ENCODE data around the gene IGIP.

DNA sequence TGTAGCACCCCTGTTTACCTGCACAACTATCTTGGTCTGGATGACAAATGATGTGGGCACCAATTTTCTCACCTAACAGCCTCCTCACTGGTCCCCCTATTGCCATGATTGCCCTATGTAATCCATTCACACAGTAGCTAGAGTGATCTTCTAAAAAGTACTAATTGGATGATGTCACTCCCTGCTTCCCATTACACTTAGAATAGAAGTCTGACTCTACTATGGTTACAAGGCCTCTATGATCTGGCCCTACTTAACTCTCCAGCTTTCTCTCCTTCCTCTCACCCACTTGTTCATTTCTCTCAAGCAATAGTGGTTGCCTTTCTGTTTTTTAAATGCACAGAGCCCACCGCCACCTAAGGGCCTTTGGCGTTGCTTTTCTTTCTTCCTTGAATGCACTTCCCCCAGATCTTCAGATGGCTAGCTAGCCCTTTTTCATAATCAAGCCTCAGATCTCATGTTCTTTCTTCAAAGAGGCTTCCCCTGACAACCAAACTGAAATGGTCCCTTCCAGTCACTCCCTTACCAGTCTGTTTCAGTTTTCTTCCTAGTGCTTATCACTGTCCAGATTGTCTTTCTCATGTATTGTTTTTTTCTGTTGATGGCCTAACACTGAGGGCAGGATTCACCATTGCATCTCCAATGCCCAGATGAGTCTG, 8.7 kb downstream of the IGIP start:
- TF ChIP-seq, protein P1, sequence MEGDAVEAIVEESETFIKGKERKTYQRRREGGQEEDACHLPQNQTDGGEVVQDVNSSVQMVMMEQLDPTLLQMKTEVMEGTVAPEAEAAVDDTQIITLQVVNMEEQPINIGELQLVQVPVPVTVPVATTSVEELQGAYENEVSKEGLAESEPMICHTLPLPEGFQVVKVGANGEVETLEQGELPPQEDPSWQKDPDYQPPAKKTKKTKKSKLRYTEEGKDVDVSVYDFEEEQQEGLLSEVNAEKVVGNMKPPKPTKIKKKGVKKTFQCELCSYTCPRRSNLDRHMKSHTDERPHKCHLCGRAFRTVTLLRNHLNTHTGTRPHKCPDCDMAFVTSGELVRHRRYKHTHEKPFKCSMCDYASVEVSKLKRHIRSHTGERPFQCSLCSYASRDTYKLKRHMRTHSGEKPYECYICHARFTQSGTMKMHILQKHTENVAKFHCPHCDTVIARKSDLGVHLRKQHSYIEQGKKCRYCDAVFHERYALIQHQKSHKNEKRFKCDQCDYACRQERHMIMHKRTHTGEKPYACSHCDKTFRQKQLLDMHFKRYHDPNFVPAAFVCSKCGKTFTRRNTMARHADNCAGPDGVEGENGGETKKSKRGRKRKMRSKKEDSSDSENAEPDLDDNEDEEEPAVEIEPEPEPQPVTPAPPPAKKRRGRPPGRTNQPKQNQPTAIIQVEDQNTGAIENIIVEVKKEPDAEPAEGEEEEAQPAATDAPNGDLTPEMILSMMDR (conservative IDR thresholded peaks at IDR 0.05 in 1 of 2, IDR thresholded peaks at IDR 0.05 in 1 of 2; ENCODE audit: extremely low read depth in 1 of 2, insufficient read depth in 1 of 2, low read depth in 1 of 2, low read length in 2 of 2) = no peak
- no peak for TF ChIP-seq EZH2 (IDR thresholded peaks at IDR 0.05; ENCODE audit: borderline replicate concordance, low read length)

All from mammary epithelial cell (primary cell).